Activated B cell treated with CpG ODN at 0.5 μM for 24 hours (primary cell): ENCODE data around the gene VPS26C. TPM values are rescaled to one million over a fixed set of nuclear protein-coding genes. Genes with fewer than 3 reads are reported as not detected.

Source experiments
- ATAC-seq: fragments of 200-7000 bp; cut with Tn5 transposase; one replicate; pipeline ENCODE4 v1.10.0; 2021; ENCODE audit warnings: low read depth, mild to moderate bottlenecking, moderate library complexity
- CTCF ChIA-PET: fragments of 350-600 bp; sonication (Branson Sonifier 250); formaldehyde crosslinking; loops from one replicate; lab custom pipeline; 2021; ENCODE audit warnings: antibody characterized with exemption; lab: Charles Lee
- POLR2A ChIA-PET: fragments of 350-600 bp; sonication (Branson Sonifier 250); formaldehyde crosslinking; loops from one replicate; lab custom pipeline; 2021; ENCODE audit warnings: antibody characterized with exemption; lab: Charles Lee
- DNase-seq: peaks from one replicate; pipeline ENCODE4 v3.0.0; 2022
- H3K27ac Mint-ChIP-seq: one replicate; pipeline ENCODE4 v1.8.0; 2020; ENCODE audit warnings: mixed read lengths
- H3K27me3 Mint-ChIP-seq: one replicate; pipeline ENCODE4 v1.8.0; 2021; ENCODE audit warnings: mixed read lengths
- H3K36me3 Mint-ChIP-seq: one replicate; pipeline ENCODE4 v1.8.0; 2021; ENCODE audit warnings: low read depth, mixed read lengths
- H3K4me1 Mint-ChIP-seq: one replicate; pipeline ENCODE4 v1.8.0; 2021; ENCODE audit warnings: mixed read lengths
- H3K4me3 Mint-ChIP-seq: one replicate; pipeline ENCODE4 v1.8.0; 2020; ENCODE audit warnings: mild to moderate bottlenecking, mixed read lengths
- H3K9me3 Mint-ChIP-seq: one replicate; pipeline ENCODE4 v1.8.0; 2020; ENCODE audit warnings: mixed read lengths
- intact Hi-C: fragments of 100-400 bp; cut with micrococcal nuclease; formaldehyde crosslinking; loops from one replicate; pipeline ENCODE4 v1.15.1; 2024
- total RNA-seq: library from RNA; stranded (reverse); gene quantifications from 2 replicates; pipeline ENCODE4 v1.2.3, GENCODE V29; 2022
- TF ChIP-seq, protein P1 (sequence below): fragments of 200-600 bp; IDR thresholded peaks from one replicate; pipeline ENCODE4 v1.8.0; 2022; ENCODE audit warnings: antibody characterized with exemption, mild to moderate bottlenecking

The VPS26C gene
- total RNA-seq, 1 donor from 2014 or later: 45.2 TPM

GRCh38 chr21:37278199-37278598, 11.1 kb upstream of the VPS26C start:
- H3K4me3 Mint-ChIP-seq: no peak overlapping the region
- CTCF ChIA-PET: interaction anchor here (0.6 kb wide), 1 partner anchor 210 kb away, joined by 3 read pairs; no protein-coding TSS in a partner anchor

DNA sequence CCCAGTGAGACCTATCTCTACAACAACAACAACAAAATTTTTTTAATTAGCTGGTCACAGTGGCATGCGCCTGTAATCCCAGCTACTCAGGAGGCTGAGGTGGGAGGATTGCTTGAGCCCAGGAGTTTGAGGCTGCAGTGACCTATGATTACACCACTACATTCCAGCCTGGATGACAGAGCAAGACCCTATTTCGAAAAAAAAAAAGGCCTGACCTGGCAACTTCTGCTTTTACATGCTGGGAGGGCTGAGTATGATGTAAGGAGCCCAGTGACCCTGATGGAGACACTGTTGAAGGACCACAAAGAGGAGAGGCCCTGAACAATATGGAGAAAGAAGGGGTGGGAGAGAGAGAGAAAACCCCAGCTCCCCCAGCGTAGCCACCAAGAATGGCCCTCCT, 9.2 kb upstream of the VPS26C start:
- H3K4me1 Mint-ChIP-seq: no peaks in the 10 kb centered on the region
- H3K9me3 Mint-ChIP-seq: no peaks in the 10 kb centered on the region
- peaks cover 5% of the 10 kb centered on the region for H3K27me3 Mint-ChIP-seq
- no peak overlapping the region for H3K27ac Mint-ChIP-seq
- no peaks in the 10 kb centered on the region for H3K36me3 Mint-ChIP-seq
- intact Hi-C loops: no loop called here
- TF ChIP-seq, protein P1, sequence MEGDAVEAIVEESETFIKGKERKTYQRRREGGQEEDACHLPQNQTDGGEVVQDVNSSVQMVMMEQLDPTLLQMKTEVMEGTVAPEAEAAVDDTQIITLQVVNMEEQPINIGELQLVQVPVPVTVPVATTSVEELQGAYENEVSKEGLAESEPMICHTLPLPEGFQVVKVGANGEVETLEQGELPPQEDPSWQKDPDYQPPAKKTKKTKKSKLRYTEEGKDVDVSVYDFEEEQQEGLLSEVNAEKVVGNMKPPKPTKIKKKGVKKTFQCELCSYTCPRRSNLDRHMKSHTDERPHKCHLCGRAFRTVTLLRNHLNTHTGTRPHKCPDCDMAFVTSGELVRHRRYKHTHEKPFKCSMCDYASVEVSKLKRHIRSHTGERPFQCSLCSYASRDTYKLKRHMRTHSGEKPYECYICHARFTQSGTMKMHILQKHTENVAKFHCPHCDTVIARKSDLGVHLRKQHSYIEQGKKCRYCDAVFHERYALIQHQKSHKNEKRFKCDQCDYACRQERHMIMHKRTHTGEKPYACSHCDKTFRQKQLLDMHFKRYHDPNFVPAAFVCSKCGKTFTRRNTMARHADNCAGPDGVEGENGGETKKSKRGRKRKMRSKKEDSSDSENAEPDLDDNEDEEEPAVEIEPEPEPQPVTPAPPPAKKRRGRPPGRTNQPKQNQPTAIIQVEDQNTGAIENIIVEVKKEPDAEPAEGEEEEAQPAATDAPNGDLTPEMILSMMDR: no peak
- ChIA-PET CTCF (no interaction called here), POLR2A (no interaction called here)
- no peak overlapping the region for H3K4me3 Mint-ChIP-seq
- ATAC-seq (no peak), DNase-seq (no peak)

More at GRCh38 chr21:37278199-37278598, 11.1 kb upstream of the VPS26C start:
- H3K4me1 Mint-ChIP-seq: no peaks in the 10 kb centered on the region
- intact Hi-C loops: no loop called here
- no peak for ATAC-seq
- H3K9me3 Mint-ChIP-seq: no peaks in the 10 kb centered on the region
- no peak for DNase-seq
- peaks cover 2% of the 10 kb centered on the region for H3K27me3 Mint-ChIP-seq
- H3K27ac Mint-ChIP-seq: no peak overlapping the region
- TF ChIP-seq, protein P1: no peak
- POLR2A ChIA-PET: no interaction called here
- no peaks in the 10 kb centered on the region for H3K36me3 Mint-ChIP-seq

GRCh38 chr21:37273911-37274690, 7.0 kb upstream of the VPS26C start:
- no peak for DNase-seq
- H3K4me3 Mint-ChIP-seq: no peak overlapping the region
- TF ChIP-seq, protein P1: no peak
- H3K4me1 Mint-ChIP-seq: no peaks in the 10 kb centered on the region
- ATAC-seq: no peak
- no peak overlapping the region for H3K27ac Mint-ChIP-seq
- no peaks in the 10 kb centered on the region for H3K36me3 Mint-ChIP-seq
- intact Hi-C loops: no loop called here
- POLR2A ChIA-PET: no interaction called here
- CTCF ChIA-PET: no interaction called here
- H3K9me3 Mint-ChIP-seq: no peaks in the 10 kb centered on the region
- peaks cover 6% of the 10 kb centered on the region for H3K27me3 Mint-ChIP-seq

GRCh38 chr21:37273440-37273839, 6.3 kb upstream of the VPS26C start:
- H3K4me1 Mint-ChIP-seq: peaks cover 3% of the 10 kb centered on the region
- H3K36me3 Mint-ChIP-seq: no peaks in the 10 kb centered on the region
- no peak overlapping the region for H3K4me3 Mint-ChIP-seq
- no peak overlapping the region for H3K27ac Mint-ChIP-seq
- H3K27me3 Mint-ChIP-seq: peaks cover 6% of the 10 kb centered on the region
- TF ChIP-seq, protein P1: no peak
- intact Hi-C loops: no loop called here
- ATAC-seq: no peak
- CTCF ChIA-PET: no interaction called here
- DNase-seq: no peak
- POLR2A ChIA-PET: no interaction called here
- H3K9me3 Mint-ChIP-seq: no peaks in the 10 kb centered on the region

- Mint-ChIP-seq H3K27me3 (peaks cover 6% of the 10 kb centered on the region), H3K4me1 (peaks cover 6% of the 10 kb centered on the region), H3K36me3 (no peaks in the 10 kb centered on the region), H3K4me3 (no peak overlapping the region), H3K9me3 (no peaks in the 10 kb centered on the region), H3K27ac (no peak overlapping the region)
- DNase-seq (no peak), ATAC-seq (no peak)
- intact Hi-C loops: no loop called here
- CTCF ChIA-PET: no interaction called here
- TF ChIP-seq, protein P1: no peak
- POLR2A ChIA-PET: no interaction called here
Observed at GRCh38 chr21:37272897-37273296, 5.8 kb upstream of the VPS26C start.
